K562 (cell line): Measurements from ENCODE around the gene ALK. TPM values are rescaled to one million over a fixed set of nuclear protein-coding genes. Genes with fewer than 3 reads are reported as not detected.

Source experiments
- ATAC-seq: fragments of 200-7000 bp; cut with Tn5 transposase; 3 replicates; pipeline ENCODE4 v1.9.1; 2020; ENCODE audit warnings: moderate library complexity
- BruUV-seq: library from RNA; stranded (reverse); fragments of 400-500 nt; replicated peaks from 2 replicates; lab custom pipeline; 2021; lab: Mats Ljungman, UMichigan
- CTCF ChIA-PET: fragments of 300-600 bp; formaldehyde crosslinking; extraction: SDS; loops from one replicate; lab custom pipeline; 2021; ENCODE audit warnings: low intra/inter-chr PET ratio; lab: Yijun Ruan, JAX
- POLR2A ChIA-PET: fragments of 300-600, 350-650 bp; sonication (Branson Sonifier 250); formaldehyde crosslinking; extraction: SDS; loops from one replicate; lab custom pipeline; 2021; ENCODE audit warnings: antibody characterized with exemption, inconsistent platforms; lab: Yijun Ruan, JAX
- DNase-seq, 4 experiments: peaks; one replicate each; pipeline versions ENCODE4 v3.0.0 to v3.0.0-alpha.2; 2011 to 2018; ENCODE audit warnings: low spot score in 3 of 4, mixed read lengths in 3 of 4; ENCODE audit errors: extremely low read depth in 1 of 4
- FAIRE-seq: peaks from 2 replicates; lab custom pipeline; 2011; peaks lifted over from hg19 to GRCh38; lab: Jason Lieb, UNC
- H2AFZ ChIP-seq: 2 replicates; pipeline ENCODE4 v1.6.0; 2011; ENCODE audit warnings: low read depth, low read length, control low read depth, inconsistent platforms
- H3K27ac ChIP-seq: fragments of 200-600 bp; 3 replicates; pipeline ENCODE4 v1.8.0; 2011; ENCODE audit warnings: low read depth, mild to moderate bottlenecking, control low read depth, inconsistent platforms, low read length, moderate library complexity, mixed read lengths; ENCODE audit errors: extremely low read depth
- H3K27me3 ChIP-seq, 2 experiments: fragments of 300-600 bp in 1 of 2; 2 replicates in 1 of 2; 3 replicates in 1 of 2; pipeline versions ENCODE4 v1.6.0 to v1.8.0; 2011; ENCODE audit warnings: inconsistent platforms in 2 of 2, low read length in 2 of 2, mild to moderate bottlenecking in 1 of 2, mixed read lengths in 1 of 2, moderate library complexity in 1 of 2; ENCODE audit not compliant: control insufficient read depth in 2 of 2, insufficient read depth in 2 of 2
- H3K36me3 ChIP-seq: fragments of 300-600 bp; 3 replicates; pipeline ENCODE4 v1.8.0; 2011; ENCODE audit warnings: mild to moderate bottlenecking, low read length, inconsistent platforms; ENCODE audit not compliant: control insufficient read depth, insufficient read depth
- H3K4me1 ChIP-seq, 2 experiments: fragments of 200-600 bp in 1 of 2; replicated peaks in 1 of 2; 2 replicates in 1 of 2; 3 replicates in 1 of 2; pipeline versions ENCODE4 v1.5.1 to v1.8.0; 2011; ENCODE audit warnings: inconsistent platforms in 2 of 2, low read length in 2 of 2, mild to moderate bottlenecking in 1 of 2, mixed read lengths in 1 of 2, moderate library complexity in 1 of 2; ENCODE audit not compliant: control insufficient read depth in 2 of 2, insufficient read depth in 2 of 2
- H3K4me2 ChIP-seq: 2 replicates; pipeline ENCODE4 v1.6.1; 2011; ENCODE audit warnings: low read length, control low read depth, inconsistent platforms, mixed read lengths; ENCODE audit not compliant: insufficient read depth
- H3K4me3 ChIP-seq: fragments of 200-600 bp; sonication (generic), shearing (Covaris generic); 2 replicates; pipeline ENCODE4 v1.5.1; 2016; ENCODE audit warnings: control low read depth, inconsistent platforms
- H3K79me2 ChIP-seq: fragments of 200-600 bp; 3 replicates; pipeline ENCODE4 v1.8.0; 2011; ENCODE audit warnings: low read length, inconsistent platforms; ENCODE audit not compliant: control insufficient read depth, insufficient read depth
- H3K9ac ChIP-seq, 2 experiments: 2 replicates each; pipeline versions ENCODE4 v1.6.0 to v1.6.1; 2011; ENCODE audit warnings: low read depth in 2 of 2, low read length in 2 of 2, control low read depth in 1 of 2, inconsistent platforms in 1 of 2, mild to moderate bottlenecking in 1 of 2, mixed read lengths in 1 of 2; ENCODE audit not compliant: insufficient read depth in 1 of 2
- H3K9me1 ChIP-seq: one replicate; pipeline ENCODE4 v1.6.0; 2011; ENCODE audit warnings: inconsistent platforms, mild to moderate bottlenecking, low read length, moderate library complexity; ENCODE audit not compliant: control insufficient read depth, insufficient read depth
- H3K9me3 ChIP-seq: replicated peaks from 2 replicates; pipeline ENCODE4 v1.5.1; 2011; ENCODE audit warnings: low read depth, low read length, inconsistent platforms; ENCODE audit not compliant: control insufficient read depth, insufficient read depth
- H4K20me1 ChIP-seq: replicated peaks from 2 replicates; pipeline ENCODE4 v1.6.1; 2011; ENCODE audit warnings: low read length, inconsistent platforms, mixed read lengths; ENCODE audit not compliant: control insufficient read depth, insufficient read depth
- ERF ChIP-seq: fragments of 450-650 bp; formaldehyde crosslinking; IDR thresholded peaks from 2 replicates; pipeline ENCODE4 v1.4.0; 2020; ENCODE audit warnings: mild to moderate bottlenecking, mixed read lengths
- PTTG1 ChIP-seq: fragments of 450-650 bp; IDR thresholded peaks from 2 replicates; pipeline ENCODE4 v1.6.1; 2016; ENCODE audit warnings: low read depth, mild to moderate bottlenecking, missing genetic modification characterization, missing compliant biosample characterization
- WGBS: fragments of 100-300 bp; shearing (Covaris generic); methylation state at CpG from one replicate; pipeline ENCODE4 v1.1.6; 2016; ENCODE audit warnings: low coverage, mixed read lengths; ENCODE audit not compliant: insufficient coverage; ENCODE audit errors: missing lambda C conversion rate; 5-methylcytosine and 5-hydroxymethylcytosine counted together
- in situ Hi-C: fragments of 300-500 bp; cut with MboI; formaldehyde crosslinking; loops from 4 replicates; pipeline ENCODE4 v1.15.0; 2018; ENCODE audit warnings: inconsistent platforms, mixed read lengths
- intact Hi-C: fragments of 100-400 bp; cut with micrococcal nuclease; formaldehyde crosslinking; loops from 2 replicates; pipeline ENCODE4 v1.14.2; 2022
- polyA plus RNA-seq, 8 experiments: library from polyadenylated mRNA; depleted of rRNA in 4 of 8; stranded (reverse) in 5 of 8; unstranded in 3 of 8; fragments of >200 nt; fragmentation: Nextera tagmentation in 2 of 8; fragmentation: Illumina TruSeq in 1 of 8; extraction: Ambion mirVana in 2 of 8; extraction: Trizol in 1 of 8; gene quantifications; 2 replicates each; pipeline versions ENCODE4 v1.2.1 to v1.2.3, GENCODE V29; 2011 to 2014; ENCODE audit warnings: inconsistent platforms in 1 of 8, missing spikeins in 1 of 8
- total RNA-seq, 7 experiments: library from RNA; depleted of rRNA in 6 of 7; stranded (reverse); fragments of >200 nt in 6 of 7; fragmentation: Illumina TruSeq in 2 of 7; extraction: Trizol in 2 of 7; gene quantifications; 2 replicates each; pipeline versions ENCODE4 v1.2.1 to v1.2.3, GENCODE V29; 2011 to 2021; ENCODE audit warnings: low replicate concordance in 1 of 7
- TF ChIP-seq, protein P1 (sequence below), 2 experiments: fragments of 450-650 bp in 1 of 2; sonication (generic) in 1 of 2; formaldehyde crosslinking in 1 of 2; IDR thresholded peaks in 1 of 2; conservative IDR thresholded peaks in 1 of 2; 2 replicates each; pipeline versions ENCODE4 v1.6.1 to v1.8.1; 2016 to 2023; ENCODE audit warnings: mild to moderate bottlenecking in 2 of 2, moderate library complexity in 2 of 2, inconsistent platforms in 1 of 2, missing genetic modification reagents in 1 of 2

ALK gene
- total and polyA plus RNA-seq, 9 of the 15 experiments (the other 6 are each of a cell fraction or from before 2014, with no cell fraction given), result not detected

DNA sequence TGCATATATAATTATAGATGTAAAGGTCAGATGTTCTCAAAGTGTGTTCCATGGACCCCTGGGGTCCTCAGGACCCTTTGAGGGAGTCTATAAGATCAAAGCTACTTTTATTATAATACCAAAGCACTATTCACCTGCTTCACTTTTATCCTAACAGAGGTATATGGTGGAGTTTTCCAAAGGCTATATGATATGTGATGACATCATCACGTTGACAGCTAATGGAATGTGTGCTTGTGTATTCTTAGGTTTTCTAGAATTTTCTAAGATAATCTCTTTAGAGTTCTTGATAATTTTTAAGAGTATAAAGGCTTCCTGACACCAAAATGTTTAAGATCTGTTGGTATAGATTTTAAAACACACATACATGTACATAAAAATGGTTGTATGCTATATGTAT, 10.4 kb upstream of the ALK start:
- H3K9me3 ChIP-seq, result no peaks in the 10 kb centered on the region
- intact Hi-C loops, result no loop called here
- CTCF ChIA-PET, result no interaction called here
- H3K4me3 ChIP-seq, result no peak overlapping the region
- H3K4me2 ChIP-seq, result no peak overlapping the region
- H2AFZ ChIP-seq, result no peak overlapping the region
- DNase-seq (no peak), ATAC-seq (no peak), FAIRE-seq (no peak)
- POLR2A ChIA-PET, result no interaction called here
- no peak overlapping the region for H3K9ac ChIP-seq
- no peaks in the 10 kb centered on the region; the same call in 1 of the 2 replicates for H4K20me1 ChIP-seq
- H3K9me1 ChIP-seq, result no peaks in the 10 kb centered on the region
- no peaks in the 10 kb centered on the region for H3K4me1 ChIP-seq
- no peak overlapping the region for H3K27ac ChIP-seq
- in situ Hi-C loops, result no loop called here
- no TSS peak for BruUV-seq
- 0% methylated on average over 1 of the region's 1 CpG for WGBS
- no peaks in the 10 kb centered on the region for H3K36me3 ChIP-seq
- no peaks in the 10 kb centered on the region for H3K27me3 ChIP-seq
- no peak for TF ChIP-seq PTTG1
- TF ChIP-seq, protein P1, sequence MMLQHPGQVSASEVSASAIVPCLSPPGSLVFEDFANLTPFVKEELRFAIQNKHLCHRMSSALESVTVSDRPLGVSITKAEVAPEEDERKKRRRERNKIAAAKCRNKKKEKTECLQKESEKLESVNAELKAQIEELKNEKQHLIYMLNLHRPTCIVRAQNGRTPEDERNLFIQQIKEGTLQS (IDR thresholded peaks at IDR 0.05), result peak; percentile 61
- TF ChIP-seq, protein P1 (CRISPR knock-in tag; conservative IDR thresholded peaks at IDR 0.05), result no peak
- no peak for TF ChIP-seq ERF
- H3K79me2 ChIP-seq, result no peaks in the 10 kb centered on the region
